LNCAP (cell line): ENCODE results near the gene MACROD2.

Source experiments
- TF ChIP-seq, protein P1 (sequence below): fragments of 450-650 bp; IDR thresholded peaks from 2 replicates; pipeline ENCODE4 v1.5.1; 2017; ENCODE audit warnings: mild to moderate bottlenecking

The MACROD2 gene

DNA sequence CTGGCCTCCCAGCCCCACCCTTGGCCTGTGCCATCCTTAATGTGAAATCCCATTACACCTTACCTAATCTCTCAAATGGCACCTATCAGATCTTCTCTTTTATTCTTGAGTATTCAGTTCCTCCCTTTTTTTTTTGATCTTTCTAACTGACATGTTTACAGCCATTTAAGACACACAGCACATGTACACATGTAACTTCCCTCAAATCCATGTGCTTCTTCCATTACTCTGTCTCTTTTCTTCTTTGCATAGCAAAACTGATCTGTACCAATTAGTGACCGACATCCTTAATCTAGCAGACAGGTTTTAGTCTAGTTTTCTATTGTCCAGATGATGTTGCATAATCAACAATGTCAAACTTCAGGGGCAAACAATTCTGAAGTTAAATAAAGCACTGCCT lies 755.9 kb downstream of the MACROD2 start:
- TF ChIP-seq, protein P1, sequence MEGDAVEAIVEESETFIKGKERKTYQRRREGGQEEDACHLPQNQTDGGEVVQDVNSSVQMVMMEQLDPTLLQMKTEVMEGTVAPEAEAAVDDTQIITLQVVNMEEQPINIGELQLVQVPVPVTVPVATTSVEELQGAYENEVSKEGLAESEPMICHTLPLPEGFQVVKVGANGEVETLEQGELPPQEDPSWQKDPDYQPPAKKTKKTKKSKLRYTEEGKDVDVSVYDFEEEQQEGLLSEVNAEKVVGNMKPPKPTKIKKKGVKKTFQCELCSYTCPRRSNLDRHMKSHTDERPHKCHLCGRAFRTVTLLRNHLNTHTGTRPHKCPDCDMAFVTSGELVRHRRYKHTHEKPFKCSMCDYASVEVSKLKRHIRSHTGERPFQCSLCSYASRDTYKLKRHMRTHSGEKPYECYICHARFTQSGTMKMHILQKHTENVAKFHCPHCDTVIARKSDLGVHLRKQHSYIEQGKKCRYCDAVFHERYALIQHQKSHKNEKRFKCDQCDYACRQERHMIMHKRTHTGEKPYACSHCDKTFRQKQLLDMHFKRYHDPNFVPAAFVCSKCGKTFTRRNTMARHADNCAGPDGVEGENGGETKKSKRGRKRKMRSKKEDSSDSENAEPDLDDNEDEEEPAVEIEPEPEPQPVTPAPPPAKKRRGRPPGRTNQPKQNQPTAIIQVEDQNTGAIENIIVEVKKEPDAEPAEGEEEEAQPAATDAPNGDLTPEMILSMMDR: no peak

DNA sequence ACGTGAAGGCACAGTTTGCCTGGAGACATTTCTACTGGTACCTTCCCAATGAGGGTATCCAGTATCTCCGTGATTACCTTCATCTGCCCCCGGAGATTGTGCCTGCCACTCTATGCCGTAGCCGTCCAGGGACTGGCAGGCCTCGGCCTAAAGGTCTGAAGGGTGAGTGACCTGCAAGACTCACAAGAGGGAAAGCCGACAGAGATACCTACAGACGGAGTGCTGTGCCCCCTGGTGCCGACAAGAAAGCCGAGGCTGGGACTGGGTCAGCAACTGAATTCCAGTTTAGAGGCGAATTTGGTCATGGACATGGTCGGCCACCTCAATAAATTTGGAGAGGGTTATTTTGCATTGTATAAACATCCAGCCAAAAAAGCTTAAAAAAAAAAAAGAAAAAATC lies 762.4 kb downstream of the MACROD2 start:
- TF ChIP-seq, protein P1: no peak

DNA sequence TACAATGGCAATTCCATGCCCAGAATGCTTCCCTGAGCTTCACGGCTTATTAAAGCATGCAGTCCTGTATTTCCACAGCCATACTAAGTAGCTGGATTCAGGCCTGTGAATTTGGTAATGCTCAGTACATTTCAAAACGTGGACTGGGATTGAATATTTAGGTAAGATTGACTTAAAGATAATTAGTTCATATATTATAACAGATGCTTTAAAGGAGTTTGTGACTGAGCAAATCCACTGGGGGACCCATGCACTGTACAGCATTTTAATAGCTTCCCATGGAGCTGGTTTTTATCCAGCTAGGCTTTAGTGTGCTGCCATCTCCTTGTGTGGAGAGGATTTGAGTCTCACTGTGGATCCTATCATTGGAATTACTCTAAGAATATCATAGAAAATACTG lies 763.0 kb downstream of the MACROD2 start:
- TF ChIP-seq, protein P1: no peak

DNA sequence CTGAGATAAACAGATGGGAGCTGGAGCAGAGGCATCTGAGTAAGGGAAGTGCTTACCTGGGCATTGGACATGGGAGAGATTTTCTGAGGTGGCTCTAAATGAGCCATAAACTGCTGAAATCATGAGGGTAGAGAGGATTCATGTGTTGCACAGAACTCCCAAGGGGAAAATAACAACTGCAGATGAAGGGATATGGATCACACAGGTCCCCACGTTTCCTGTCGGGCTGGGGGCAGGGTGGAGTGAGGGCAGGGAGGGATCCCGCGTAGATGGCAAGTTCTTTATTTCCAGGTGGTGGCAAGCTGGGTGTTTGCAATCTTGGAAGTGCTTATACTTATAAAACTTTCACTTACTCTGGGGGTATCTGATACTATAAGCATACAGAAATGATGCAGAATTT lies 764.7 kb downstream of the MACROD2 start:
- TF ChIP-seq, protein P1: no peak

DNA sequence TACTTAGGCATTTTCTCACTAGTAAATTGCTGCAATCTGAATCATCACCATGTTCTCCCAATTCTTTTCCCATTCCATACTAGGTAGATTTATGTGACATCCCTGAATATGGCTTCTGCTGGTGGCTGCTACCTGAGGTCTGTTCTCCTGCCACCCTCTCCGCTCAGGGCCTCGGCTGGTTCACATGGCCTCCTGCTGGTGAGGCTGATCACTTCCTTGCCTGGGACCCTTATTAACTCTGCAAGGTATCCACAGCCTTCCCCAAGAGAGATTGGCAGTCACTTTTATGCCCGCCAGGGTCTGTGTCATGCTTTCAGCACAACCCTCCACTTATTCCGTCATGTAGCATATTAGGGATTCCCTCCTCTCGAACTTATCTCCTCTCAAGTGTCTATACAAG lies 766.6 kb downstream of the MACROD2 start:
- TF ChIP-seq, protein P1: no peak

DNA sequence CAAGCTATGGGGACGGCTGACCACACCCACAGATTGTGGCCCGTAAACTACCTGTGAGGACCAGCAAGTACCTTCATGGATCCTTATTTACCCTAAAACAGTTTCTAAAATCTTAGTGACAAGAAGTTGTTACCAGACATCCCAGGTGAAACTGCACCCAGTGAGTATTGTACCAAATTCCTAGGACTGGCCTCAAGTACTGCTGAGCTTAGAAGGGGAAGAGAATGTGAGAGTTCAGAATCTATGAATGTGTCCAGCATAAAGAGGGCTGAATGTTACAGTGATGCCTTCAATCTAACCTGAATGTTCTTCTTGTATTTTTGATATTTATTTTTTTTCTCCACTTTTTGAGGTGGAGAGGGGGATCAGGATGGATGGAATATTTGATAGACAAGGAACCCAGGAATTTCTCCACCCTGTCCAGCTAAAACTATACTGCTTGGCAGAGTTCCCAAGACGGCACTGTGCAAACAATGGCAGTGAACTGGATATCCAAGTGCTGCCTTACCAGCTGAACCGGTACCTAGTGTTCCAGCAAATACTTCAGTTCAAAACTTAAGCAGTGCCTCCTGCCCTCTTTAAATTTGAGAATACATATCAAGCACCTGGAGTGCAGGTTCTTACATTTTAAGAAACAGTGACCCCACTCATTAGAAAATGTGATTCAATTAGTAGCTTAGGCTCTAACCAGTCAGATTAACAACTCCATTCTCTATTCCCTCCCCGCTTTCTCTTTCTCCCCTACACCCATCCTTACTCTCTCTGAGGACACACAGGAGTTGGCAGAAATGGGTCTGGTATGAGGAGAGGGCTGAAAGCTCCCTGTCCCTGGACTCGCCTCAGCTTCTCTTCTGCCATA lies 769.4 kb downstream of the MACROD2 start:
- TF ChIP-seq, protein P1: no peak

DNA sequence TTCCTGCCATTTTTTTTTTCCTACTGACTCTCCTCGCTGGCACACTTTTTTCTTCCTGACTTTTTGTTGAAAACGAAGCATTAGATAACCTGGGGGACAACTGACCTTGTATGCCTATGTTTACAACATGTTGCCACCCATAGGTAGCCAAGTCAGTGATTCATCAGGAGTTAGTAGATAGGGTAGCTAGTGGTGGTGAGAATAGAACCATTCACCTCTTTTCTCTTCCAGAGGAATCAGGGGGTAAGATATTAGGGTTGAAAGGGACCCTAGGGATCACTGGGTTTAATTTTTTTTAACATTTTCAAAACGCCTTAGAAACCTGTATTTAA lies 770.0 kb downstream of the MACROD2 start:
- TF ChIP-seq, protein P1: no peak

DNA sequence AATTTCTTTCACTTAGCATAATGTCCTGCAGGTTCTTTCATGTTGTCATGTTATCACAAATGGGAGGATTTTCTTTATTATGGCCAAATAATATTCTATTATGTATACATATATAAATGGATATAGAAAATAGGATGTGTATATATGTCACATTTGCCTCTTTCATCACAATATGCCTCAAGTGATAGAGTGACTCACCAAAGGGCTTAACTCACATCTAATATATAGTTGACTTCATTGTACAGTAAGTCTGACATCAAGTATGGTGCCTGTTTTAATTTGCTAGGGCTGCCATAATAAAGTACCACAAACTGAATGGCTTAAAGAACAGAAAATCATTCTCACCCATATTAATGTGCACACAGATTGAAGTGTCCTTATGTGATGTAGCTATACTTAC lies 778.2 kb downstream of the MACROD2 start:
- TF ChIP-seq, protein P1: no peak
